ENCODE data around the gene NEDD8.

- TF ChIP-seq CTCF (IDR thresholded peaks at IDR 0.05; ENCODE audit: insufficient read depth, low read length, poor library complexity, severe bottlenecking) = no peak
- TF ChIP-seq EZH2phosphoT487 (conservative IDR thresholded peaks at IDR 0.05; ENCODE audit: low read length) = no peak
Observed at GRCh38 chr14:24249230-24250021, 17.3 kb upstream of the NEDD8 start.

Data from SU-DHL-6 (cell line).